ENCODE data around the gene AUTS2. TPM values are rescaled to one million over a fixed set of nuclear protein-coding genes. Genes with fewer than 3 reads are reported as not detected.

The AUTS2 gene
- total RNA-seq, 2 donors from 2014 or later: 8.6 TPM

DNA sequence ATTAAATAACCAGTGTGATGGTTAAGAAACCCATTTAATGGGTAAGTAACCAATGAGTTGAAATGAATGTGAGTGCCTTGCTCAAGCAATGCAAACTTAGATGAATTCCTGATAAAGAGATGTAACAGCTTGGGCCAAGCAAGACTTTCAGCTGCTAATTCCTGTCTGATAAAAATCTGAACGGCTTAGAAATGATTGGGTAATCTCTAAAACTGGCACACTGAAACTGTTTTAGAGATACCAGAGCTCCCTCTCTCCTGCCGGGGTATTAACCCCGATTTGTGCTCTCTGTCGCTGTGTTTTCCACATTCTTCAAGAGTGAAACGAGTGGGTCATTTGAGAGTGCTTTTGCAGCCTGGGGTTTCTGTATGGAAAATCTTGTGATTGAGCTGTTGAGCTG lies 998.8 kb downstream of the AUTS2 start:
- Histone ChIP-seq H3K27me3 (no peaks in the 10 kb centered on the region), H3K4me3 (no peak overlapping the region), H3K9me3 (peaks cover 0 to 10% of the 10 kb centered on the region in 2 donors), H3K4me1 (no peaks in the 10 kb centered on the region), H3K27ac (no peak overlapping the region), H3K36me3 (no peaks in the 10 kb centered on the region)
- TF ChIP-seq, protein P1, sequence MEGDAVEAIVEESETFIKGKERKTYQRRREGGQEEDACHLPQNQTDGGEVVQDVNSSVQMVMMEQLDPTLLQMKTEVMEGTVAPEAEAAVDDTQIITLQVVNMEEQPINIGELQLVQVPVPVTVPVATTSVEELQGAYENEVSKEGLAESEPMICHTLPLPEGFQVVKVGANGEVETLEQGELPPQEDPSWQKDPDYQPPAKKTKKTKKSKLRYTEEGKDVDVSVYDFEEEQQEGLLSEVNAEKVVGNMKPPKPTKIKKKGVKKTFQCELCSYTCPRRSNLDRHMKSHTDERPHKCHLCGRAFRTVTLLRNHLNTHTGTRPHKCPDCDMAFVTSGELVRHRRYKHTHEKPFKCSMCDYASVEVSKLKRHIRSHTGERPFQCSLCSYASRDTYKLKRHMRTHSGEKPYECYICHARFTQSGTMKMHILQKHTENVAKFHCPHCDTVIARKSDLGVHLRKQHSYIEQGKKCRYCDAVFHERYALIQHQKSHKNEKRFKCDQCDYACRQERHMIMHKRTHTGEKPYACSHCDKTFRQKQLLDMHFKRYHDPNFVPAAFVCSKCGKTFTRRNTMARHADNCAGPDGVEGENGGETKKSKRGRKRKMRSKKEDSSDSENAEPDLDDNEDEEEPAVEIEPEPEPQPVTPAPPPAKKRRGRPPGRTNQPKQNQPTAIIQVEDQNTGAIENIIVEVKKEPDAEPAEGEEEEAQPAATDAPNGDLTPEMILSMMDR (IDR thresholded peaks at IDR 0.05): no peak
- no peak for DNase-seq (ENCODE audit: low spot score)

GRCh38 chr7:70598976-70599375 lies 1000.7 kb downstream of the AUTS2 start:
- Histone ChIP-seq H3K9me3 (peaks cover 0 to 10% of the 10 kb centered on the region in 2 donors), H3K27me3 (no peaks in the 10 kb centered on the region), H3K36me3 (no peaks in the 10 kb centered on the region), H3K27ac (no peak overlapping the region), H3K4me1 (no peaks in the 10 kb centered on the region), H3K4me3 (no peak overlapping the region)
- TF ChIP-seq, protein P1 (IDR thresholded peaks at IDR 0.05): no peak
- no peak for DNase-seq (ENCODE audit: low spot score)

GRCh38 chr7:70599446-70600190 lies 1001.3 kb downstream of the AUTS2 start:
- Histone ChIP-seq H3K4me3 (no peak overlapping the region), H3K36me3 (no peaks in the 10 kb centered on the region), H3K4me1 (no peaks in the 10 kb centered on the region), H3K27ac (no peak overlapping the region), H3K27me3 (no peaks in the 10 kb centered on the region), H3K9me3 (peaks cover 0 to 10% of the 10 kb centered on the region in 2 donors)
- DNase-seq (ENCODE audit: low spot score): no peak
- TF ChIP-seq, protein P1 (IDR thresholded peaks at IDR 0.05): no peak

- Histone ChIP-seq H3K36me3 (no peaks in the 10 kb centered on the region), H3K4me3 (no peak overlapping the region), H3K27ac (no peak overlapping the region), H3K4me1 (no peaks in the 10 kb centered on the region), H3K27me3 (no peaks in the 10 kb centered on the region), H3K9me3 (peaks cover 0 to 10% of the 10 kb centered on the region in 2 donors)
- TF ChIP-seq, protein P1 (IDR thresholded peaks at IDR 0.05): no peak
- no peak for DNase-seq (ENCODE audit: low spot score)
These were observed 1002.7 kb downstream of the AUTS2 start for GRCh38 chr7:70600993-70601392.

DNA sequence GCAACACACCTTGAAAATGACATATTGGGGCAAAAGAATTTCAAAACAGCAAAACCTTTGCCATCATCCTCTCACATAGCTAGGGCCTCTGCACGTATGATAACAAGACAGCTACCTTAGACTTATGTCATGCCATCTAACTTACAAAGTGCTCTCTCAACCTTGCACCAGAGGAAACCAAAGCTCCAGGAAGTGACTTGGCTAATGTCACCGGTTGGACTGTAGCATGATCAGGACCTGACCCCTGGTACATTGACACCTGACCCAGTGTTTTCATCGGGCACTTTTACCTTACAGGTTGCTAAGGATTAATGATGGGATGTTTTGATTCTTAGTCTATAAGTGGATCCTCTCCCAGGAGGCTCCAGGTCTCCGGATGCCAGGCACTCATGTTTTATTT lies 1003.8 kb downstream of the AUTS2 start:
- no peaks in the 10 kb centered on the region for H3K4me1 ChIP-seq
- H3K36me3 ChIP-seq: no peaks in the 10 kb centered on the region
- no peak overlapping the region for H3K27ac ChIP-seq
- DNase-seq (ENCODE audit: low spot score): no peak
- no peaks in the 10 kb centered on the region for H3K27me3 ChIP-seq
- TF ChIP-seq, protein P1 (IDR thresholded peaks at IDR 0.05): no peak
- H3K4me3 ChIP-seq: no peak overlapping the region
- H3K9me3 ChIP-seq: peaks cover 0 to 10% of the 10 kb centered on the region in 2 donors

GRCh38 chr7:70607281-70607680 lies 1009.0 kb downstream of the AUTS2 start:
- Histone ChIP-seq H3K4me1 (no peaks in the 10 kb centered on the region), H3K4me3 (no peak overlapping the region), H3K9me3 (no peaks in the 10 kb centered on the region), H3K36me3 (no peaks in the 10 kb centered on the region), H3K27me3 (no peaks in the 10 kb centered on the region), H3K27ac (no peak overlapping the region)
- DNase-seq (ENCODE audit: low spot score): no peak
- TF ChIP-seq, protein P1 (IDR thresholded peaks at IDR 0.05): no peak

All from right atrium auricular region (tissue), 2 donors.